Lung (tissue), 12 donors: ENCODE measurements around the gene FASTKD3. TPM values are rescaled to one million over a fixed set of nuclear protein-coding genes. Genes with fewer than 3 reads are reported as not detected.

Source experiments
- ATAC-seq: fragments of 200-7000 bp; cut with Tn5 transposase; one replicate; pipeline ENCODE4 v1.9.1; 2020; ENCODE audit warnings: moderate number of reproducible peaks; ENCODE audit not compliant: insufficient read depth, low FRiP score
- DNase-seq, 3 donors: peaks; one replicate each; pipeline ENCODE4 v3.0.0-alpha.2; 2013 to 2017
- H3K27ac ChIP-seq, 2 donors: one replicate each; pipeline ENCODE4 v1.5.1; 2013; ENCODE audit warnings: mild to moderate bottlenecking in 2 of 2, moderate library complexity in 2 of 2, control low read depth in 1 of 2, inconsistent platforms in 1 of 2, low read depth in 1 of 2, low read length in 1 of 2
- H3K27me3 ChIP-seq, 3 donors: one replicate each; pipeline ENCODE4 v1.5.1; 2013; ENCODE audit warnings: low read length in 2 of 3; ENCODE audit not compliant: control insufficient read depth in 3 of 3, insufficient read depth in 3 of 3
- H3K36me3 ChIP-seq, 4 donors: one replicate each; pipeline ENCODE4 v1.5.1; 2013; ENCODE audit warnings: low read length in 4 of 4, mild to moderate bottlenecking in 1 of 4, moderate library complexity in 1 of 4; ENCODE audit not compliant: control insufficient read depth in 4 of 4, insufficient read depth in 4 of 4
- H3K4me1 ChIP-seq, 5 donors: one replicate each; pipeline ENCODE4 v1.5.1; 2013; ENCODE audit warnings: low read length in 5 of 5, mild to moderate bottlenecking in 2 of 5, moderate library complexity in 1 of 5; ENCODE audit not compliant: control insufficient read depth in 5 of 5, insufficient read depth in 5 of 5
- H3K4me3 ChIP-seq: one replicate; pipeline ENCODE4 v1.5.1; 2013; ENCODE audit warnings: mild to moderate bottlenecking, control low read depth, moderate library complexity
- H3K9ac ChIP-seq, 2 donors: one replicate each; pipeline ENCODE4 v1.5.1; 2013; ENCODE audit warnings: low read length in 2 of 2, control low read depth in 1 of 2; ENCODE audit not compliant: insufficient read depth in 1 of 2
- H3K9me3 ChIP-seq, 4 donors: one replicate each; pipeline ENCODE4 v1.5.1; 2013; ENCODE audit warnings: low read length in 3 of 4, mild to moderate bottlenecking in 1 of 4, moderate library complexity in 1 of 4; ENCODE audit not compliant: control insufficient read depth in 4 of 4, insufficient read depth in 3 of 4
- CTCF ChIP-seq: IDR thresholded peaks from 2 replicates; pipeline ENCODE4 v1.5.1; 2012; ENCODE audit warnings: mild to moderate bottlenecking; ENCODE audit errors: control extremely low read depth, extremely low read depth
- WGBS, 2 donors: extraction: QIAGEN DNeasy Blood & Tissue Kit; methylation state at CpG; one replicate each; pipeline ENCODE4 v1.1.7; 2013; 5-methylcytosine and 5-hydroxymethylcytosine counted together
- polyA plus RNA-seq, 2 donors: library from polyadenylated mRNA; stranded (reverse); fragments of 200-250 nt; gene quantifications; one replicate each; pipeline ENCODE4 v1.2.1, GENCODE V29; 2013
- total RNA-seq, 2 donors: library from RNA; depleted of rRNA in 1 of 2; stranded (reverse); fragments of >200 nt in 1 of 2; gene quantifications; one replicate each; pipeline ENCODE4 v1.2.1, GENCODE V29; 2014 to 2021
- donor health status: control.
- donor health status: control.
- donor health status: Bipolar disorder and iron deficiency.
- donor health status: healthy.
- donor health status: DM: yes; HTN: yes; CAD: no.

The FASTKD3 gene
- total and polyA plus RNA-seq, 4 donors, result 6.7 to 17.7 (median 13.5) TPM

- ATAC-seq, result no peak
- no peaks in the 10 kb centered on the region for H3K27me3 ChIP-seq
- no peak overlapping the region for H3K9ac ChIP-seq
- no peaks in the 10 kb centered on the region for H3K9me3 ChIP-seq
- TF ChIP-seq CTCF, result no peak
- H3K4me1 ChIP-seq, result peaks cover 0 to 20% (median 5%) of the 10 kb centered on the region in 5 donors
- whole genome bisulfite sequencing, 2 donors, result 79 to 84% methylated on average over 4 of the region's 4 CpGs
- DNase-seq, result no peak
- H3K27ac ChIP-seq, result no peak overlapping the region
- H3K4me3 ChIP-seq, result no peak overlapping the region
- peaks cover 3 to 26% (median 11%) of the 10 kb centered on the region in 4 donors for H3K36me3 ChIP-seq
These were observed 3.8 kb upstream of the FASTKD3 start for GRCh38 chr5:7872517-7873130.

- Histone ChIP-seq H3K36me3 (peaks cover 3 to 25% (median 11%) of the 10 kb centered on the region in 4 donors), H3K27me3 (no peaks in the 10 kb centered on the region), H3K27ac (peak overlapping the region in 1 of 2 donors; percentile 15), H3K4me1 (peaks cover 0 to 21% (median 9%) of the 10 kb centered on the region in 5 donors), H3K4me3 (no peak overlapping the region), H3K9me3 (no peaks in the 10 kb centered on the region), H3K9ac (no peak overlapping the region)
- no peak for TF ChIP-seq CTCF
- ATAC-seq, result no peak
- 69 to 72% methylated on average over 2 of the region's 2 CpGs for WGBS, 2 donors
- no peak for DNase-seq
These were observed 2.8 kb upstream of the FASTKD3 start for GRCh38 chr5:7871653-7872052.

- TF ChIP-seq CTCF, result no peak
- Histone ChIP-seq H3K36me3 (peaks cover 3 to 11% (median 7%) of the 10 kb centered on the region in 4 donors), H3K27me3 (no peaks in the 10 kb centered on the region), H3K4me1 (peaks cover 0 to 21% (median 9%) of the 10 kb centered on the region in 5 donors), H3K9me3 (no peaks in the 10 kb centered on the region), H3K27ac (peak overlapping the region; percentile 94 to 96), H3K9ac (peak overlapping the region; percentile 44 to 57), H3K4me3 (peak overlapping the region; percentile 99)
- peak in 1 of 3 donors; percentile 10 for DNase-seq
- 1 to 2% methylated on average over 40 to 41 of the region's 41 CpGs for WGBS, 2 donors
- ATAC-seq, result peak; percentile 32
These were observed 774 bp upstream of the FASTKD3 start for GRCh38 chr5:7869474-7870136.
